SH-SY5Y (cell line): ENCODE data around the gene PWWP2B.

Experiments
- GATA2 ChIP-seq: IDR thresholded peaks from 2 replicates; pipeline ENCODE4 v1.6.1; 2011; ENCODE audit warnings: mild to moderate bottlenecking, low read depth, low read length
- GATA3 ChIP-seq: IDR thresholded peaks from 2 replicates; pipeline ENCODE4 v1.6.1; 2011; ENCODE audit warnings: low read depth, mild to moderate bottlenecking, low read length, moderate library complexity

DNA sequence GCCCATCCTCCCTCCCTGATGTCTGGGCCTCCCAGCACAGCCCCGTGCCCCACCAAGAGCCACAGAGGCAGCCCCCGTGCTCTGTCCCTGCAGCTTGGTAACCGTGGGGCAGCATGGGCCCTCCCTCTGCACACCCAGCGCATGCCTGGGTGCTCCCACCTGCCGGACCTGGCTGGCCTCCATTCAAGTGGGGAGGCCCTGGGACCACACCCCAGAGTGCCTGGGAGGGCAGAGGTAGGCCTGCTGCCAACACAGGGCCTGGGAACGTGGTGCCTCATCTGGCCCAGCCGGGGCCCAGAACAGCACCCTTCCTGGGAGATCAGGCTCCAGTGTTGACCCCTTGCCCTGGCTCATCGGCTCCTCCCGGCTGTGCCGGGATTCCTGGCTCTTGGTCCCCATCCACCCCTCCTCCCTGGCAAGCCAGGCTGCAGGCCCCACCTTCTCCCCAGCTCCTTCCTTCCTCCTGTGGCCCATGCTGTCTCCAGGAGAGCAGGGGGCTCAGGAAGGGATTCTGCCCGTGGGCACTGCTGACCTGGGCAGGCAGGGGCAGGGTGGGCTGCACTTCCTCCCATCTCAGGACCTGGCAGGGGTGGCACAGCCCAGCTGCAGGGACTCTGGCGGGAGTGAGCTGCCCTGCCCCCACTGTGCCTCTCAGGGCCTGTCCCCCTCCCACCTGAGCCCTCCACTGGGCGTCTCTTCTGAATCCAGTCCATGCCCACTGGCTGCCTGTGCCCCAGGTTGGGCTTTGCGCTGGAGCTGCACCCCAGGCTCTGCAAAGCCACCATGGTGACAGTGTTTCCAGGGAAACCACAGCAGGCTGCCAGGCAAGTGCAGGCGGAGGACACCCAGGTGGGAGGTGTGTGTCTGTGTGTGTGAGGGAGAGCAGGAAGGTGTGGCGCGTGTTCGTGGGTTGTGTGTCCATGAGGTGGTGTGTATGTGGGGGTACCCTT lies 32.6 kb downstream of the PWWP2B start:
- TF ChIP-seq GATA2: no peak
- no peak for TF ChIP-seq GATA3
